Activated CD8-positive, alpha-beta T cell treated with anti-CD3 and anti-CD28 coated beads for 36 hours (primary cell): Measurements from ENCODE around the gene LGALS7B. TPM values are rescaled to one million over a fixed set of nuclear protein-coding genes. Genes with fewer than 3 reads are reported as not detected.
"Not testable (repeated sequence)": the region's sequence is repeated elsewhere in the genome, so short reads cannot be mapped to it uniquely, and the experiment has no call there.

Source experiments
- ATAC-seq: fragments of 200-7000 bp; cut with Tn5 transposase; one replicate; pipeline ENCODE4 v1.10.0; 2021; ENCODE audit warnings: mild to moderate bottlenecking, moderate library complexity
- CTCF ChIA-PET: fragments of 350-600 bp; sonication (Branson Sonifier 250); formaldehyde crosslinking; loops from one replicate; lab custom pipeline; 2021; ENCODE audit warnings: antibody characterized with exemption; lab: Charles Lee
- POLR2A ChIA-PET: fragments of 350-600 bp; sonication (Branson Sonifier 250); formaldehyde crosslinking; loops from one replicate; lab custom pipeline; 2021; ENCODE audit warnings: antibody characterized with exemption; lab: Charles Lee
- DNase-seq: peaks from one replicate; pipeline ENCODE4 v3.0.0-alpha.2; 2020
- H3K27ac Mint-ChIP-seq: one replicate; pipeline ENCODE4 v1.8.0; 2021; ENCODE audit warnings: mild to moderate bottlenecking, mixed read lengths
- H3K27me3 Mint-ChIP-seq: one replicate; pipeline ENCODE4 v1.8.0; 2021; ENCODE audit warnings: mixed read lengths
- H3K36me3 Mint-ChIP-seq: one replicate; pipeline ENCODE4 v1.8.0; 2021; ENCODE audit warnings: low read depth, mixed read lengths
- H3K4me1 Mint-ChIP-seq: one replicate; pipeline ENCODE4 v1.8.0; 2021; ENCODE audit warnings: low read depth, mixed read lengths
- H3K4me3 Mint-ChIP-seq: one replicate; pipeline ENCODE4 v1.8.0; 2021; ENCODE audit warnings: mild to moderate bottlenecking, moderate library complexity, mixed read lengths
- H3K9me3 Mint-ChIP-seq: one replicate; pipeline ENCODE4 v1.8.0; 2021; ENCODE audit warnings: mixed read lengths
- CTCF ChIP-seq: fragments of 200-600 bp; IDR thresholded peaks from one replicate; pipeline ENCODE4 v1.8.0; 2022; ENCODE audit warnings: antibody characterized with exemption, mild to moderate bottlenecking
- intact Hi-C: fragments of 100-400 bp; cut with micrococcal nuclease; formaldehyde crosslinking; loops from one replicate; pipeline ENCODE4 v1.10.0; 2022
- total RNA-seq, 2 experiments: library from RNA; stranded (reverse); gene quantifications; one replicate each; pipeline ENCODE4 v1.2.3, GENCODE V29; 2021

Gene LGALS7B
- total RNA-seq, 2 experiments from 2014 or later, result not detected

DNA sequence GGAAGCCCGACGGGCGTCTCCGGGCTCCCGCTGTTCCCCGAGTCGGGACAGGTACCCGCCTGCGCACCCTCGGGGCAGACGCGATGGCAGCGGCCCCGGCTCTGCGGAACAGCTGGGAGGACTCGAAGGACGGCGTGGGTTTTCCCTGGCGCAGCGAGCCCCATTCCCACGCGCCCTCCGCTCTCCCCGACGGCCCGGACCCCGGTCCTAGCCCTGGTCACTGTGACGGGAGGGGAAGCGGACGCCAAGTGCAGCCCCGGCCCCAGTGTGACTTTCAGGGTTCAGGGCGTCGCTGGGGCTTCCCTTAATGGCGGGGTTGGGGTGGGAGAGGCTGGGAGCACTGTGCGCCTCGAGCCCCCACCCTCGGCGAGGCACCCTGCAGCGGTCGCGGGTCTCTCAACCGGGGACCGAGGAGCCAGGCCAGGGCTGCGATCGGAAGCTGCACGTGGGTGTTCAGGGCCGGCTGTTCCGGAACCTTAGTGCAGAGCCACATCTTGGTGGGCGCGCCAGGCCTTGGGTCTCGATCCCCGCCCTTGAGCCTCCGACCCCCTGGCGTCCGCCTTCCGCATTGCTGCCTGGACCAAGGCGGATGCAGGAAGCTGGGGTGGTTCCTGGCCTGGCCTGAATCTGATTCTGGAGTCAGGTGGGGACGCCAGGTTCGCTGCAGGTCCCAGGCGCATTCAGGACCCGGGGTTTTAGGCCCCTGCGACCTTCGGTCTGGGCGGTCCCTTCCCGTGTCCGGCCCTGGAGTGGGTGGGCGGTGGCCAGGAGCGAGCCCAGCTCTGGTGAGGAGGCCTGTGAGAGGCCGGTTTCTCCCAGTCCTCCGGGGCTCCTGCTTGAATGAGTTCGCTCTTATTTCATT is 3.5 kb downstream of the LGALS7B start:
- Mint-ChIP-seq H3K4me1 (peaks cover 5% of the 10 kb centered on the region), H3K36me3 (no peaks in the 10 kb centered on the region), H3K27ac (no peak overlapping the region), H3K27me3 (peaks cover 2% of the 10 kb centered on the region), H3K4me3 (peak overlapping the region; percentile 33), H3K9me3 (no peaks in the 10 kb centered on the region)
- intact Hi-C loops, result no loop called here
- peak; percentile 57 for TF ChIP-seq CTCF
- POLR2A ChIA-PET, result interaction anchor here (1.0 kb wide), 1 partner anchor 52 kb away, joined by 4 read pairs; no protein-coding TSS in a partner anchor
- CTCF ChIA-PET, result interaction anchor here (1.0 kb wide), 1 partner anchor 9 kb away, joined by 3 read pairs; no protein-coding TSS in a partner anchor
- DNase-seq, result peak; percentile 68
- ATAC-seq, result peak; percentile 55

DNA sequence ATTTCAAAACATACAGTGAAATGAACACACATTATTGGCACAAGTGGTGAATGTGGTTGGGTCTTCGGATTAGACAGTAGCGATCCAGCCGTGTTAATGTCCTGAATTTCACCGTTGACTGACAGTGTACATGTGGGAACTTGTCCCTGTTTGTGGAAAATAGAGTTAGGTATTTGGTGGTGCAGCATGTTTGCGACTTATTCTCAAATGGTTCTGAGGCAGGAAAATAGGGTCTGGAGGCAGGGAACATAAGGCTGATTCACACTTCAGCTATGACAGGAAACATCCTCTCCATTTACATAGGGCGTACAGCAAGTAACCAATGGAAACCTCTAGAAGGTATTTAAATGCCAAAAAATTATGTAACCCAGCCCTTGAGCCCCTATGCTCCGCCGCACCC is 4.2 kb downstream of the LGALS7B start:
- POLR2A ChIA-PET, result interaction anchor here (1.0 kb wide), 1 partner anchor 52 kb away, joined by 4 read pairs; no protein-coding TSS in a partner anchor
- Mint-ChIP-seq H3K4me1 (peaks cover 5% of the 10 kb centered on the region), H3K9me3 (no peaks in the 10 kb centered on the region), H3K27ac (no peak overlapping the region), H3K27me3 (peaks cover 2% of the 10 kb centered on the region), H3K4me3 (peak overlapping the region; percentile 30), H3K36me3 (no peaks in the 10 kb centered on the region)
- intact Hi-C loops, result no loop called here
- no peak for TF ChIP-seq CTCF
- DNase-seq (no peak), ATAC-seq (no peak)
- CTCF ChIA-PET, result interaction anchor here (1.0 kb wide), 1 partner anchor 8 kb away, joined by 3 read pairs; no protein-coding TSS in a partner anchor

GRCh38 chr19:38793671-38794070 is 4.7 kb downstream of the LGALS7B start:
- Mint-ChIP-seq H3K4me3 (no peak overlapping the region), H3K27ac (no peak overlapping the region), H3K27me3 (peaks cover 2% of the 10 kb centered on the region), H3K4me1 (peaks cover 5% of the 10 kb centered on the region), H3K9me3 (no peaks in the 10 kb centered on the region), H3K36me3 (no peaks in the 10 kb centered on the region)
- POLR2A ChIA-PET, result no interaction called here
- intact Hi-C loops, result no loop called here
- ATAC-seq (no peak), DNase-seq (no peak)
- TF ChIP-seq CTCF, result no peak
- CTCF ChIA-PET, result interaction anchor here (0.6 to 1.5 kb wide), 2 partner anchors 24 to 94 kb away, joined by 3 to 4 read pairs; no protein-coding TSS in a partner anchor

DNA sequence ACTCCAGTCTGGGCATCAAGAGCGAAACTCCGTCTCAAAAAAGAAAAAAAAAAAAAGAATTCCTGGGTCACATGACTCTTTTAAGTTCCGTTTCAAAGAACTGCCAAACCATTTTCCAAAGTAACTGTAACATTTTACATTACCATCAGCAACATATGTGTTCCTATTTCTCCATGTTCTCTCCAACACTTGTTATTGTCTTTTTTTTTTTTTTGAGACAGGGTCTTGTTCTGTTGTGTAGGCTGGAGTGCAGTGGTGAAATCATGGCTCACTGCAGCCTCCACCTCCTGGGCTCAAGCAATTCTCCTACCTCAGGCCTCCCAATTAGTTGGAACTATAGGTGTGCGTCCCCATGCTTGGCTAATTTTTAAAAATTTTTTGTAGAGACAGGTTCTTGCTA is 6.5 kb downstream of the LGALS7B start:
- ATAC-seq, result no peak
- TF ChIP-seq CTCF, result no peak
- ChIA-PET CTCF (no interaction called here), POLR2A (no interaction called here)
- peaks cover 2% of the 10 kb centered on the region for H3K27me3 Mint-ChIP-seq
- intact Hi-C loops, result no loop called here
- no peak for DNase-seq
- no peak overlapping the region for H3K4me3 Mint-ChIP-seq
- H3K36me3 Mint-ChIP-seq, result no peaks in the 10 kb centered on the region
- H3K4me1 Mint-ChIP-seq, result peaks cover 7% of the 10 kb centered on the region
- no peak overlapping the region for H3K27ac Mint-ChIP-seq
- H3K9me3 Mint-ChIP-seq, result no peaks in the 10 kb centered on the region

DNA sequence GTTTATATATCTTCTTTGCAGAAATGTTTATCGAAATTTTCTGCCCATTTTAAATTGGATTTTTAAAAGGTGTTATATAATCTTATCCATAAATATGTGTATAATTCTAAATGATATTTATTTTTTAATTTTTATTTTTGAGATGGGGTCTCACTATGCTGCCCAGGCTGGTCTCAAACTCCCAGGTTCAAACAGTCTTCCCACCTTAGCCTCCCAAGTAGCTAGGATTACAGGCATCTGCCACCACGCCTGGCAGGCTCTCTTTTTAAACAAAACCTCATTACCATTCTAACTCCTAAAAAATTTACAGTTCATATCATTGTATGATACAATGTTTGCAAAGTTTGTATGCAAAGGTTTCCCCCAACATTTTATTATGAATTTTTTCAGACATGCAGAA is 7.2 kb downstream of the LGALS7B start:
- ATAC-seq (no peak), DNase-seq (no peak)
- no peak overlapping the region for H3K27ac Mint-ChIP-seq
- no peaks in the 10 kb centered on the region for H3K9me3 Mint-ChIP-seq
- no peak for TF ChIP-seq CTCF
- POLR2A ChIA-PET, result no interaction called here
- CTCF ChIA-PET, result no interaction called here
- intact Hi-C loops, result no loop called here
- peaks cover 2% of the 10 kb centered on the region for H3K27me3 Mint-ChIP-seq
- peaks cover 7% of the 10 kb centered on the region for H3K4me1 Mint-ChIP-seq
- no peak overlapping the region for H3K4me3 Mint-ChIP-seq
- H3K36me3 Mint-ChIP-seq, result no peaks in the 10 kb centered on the region

DNA sequence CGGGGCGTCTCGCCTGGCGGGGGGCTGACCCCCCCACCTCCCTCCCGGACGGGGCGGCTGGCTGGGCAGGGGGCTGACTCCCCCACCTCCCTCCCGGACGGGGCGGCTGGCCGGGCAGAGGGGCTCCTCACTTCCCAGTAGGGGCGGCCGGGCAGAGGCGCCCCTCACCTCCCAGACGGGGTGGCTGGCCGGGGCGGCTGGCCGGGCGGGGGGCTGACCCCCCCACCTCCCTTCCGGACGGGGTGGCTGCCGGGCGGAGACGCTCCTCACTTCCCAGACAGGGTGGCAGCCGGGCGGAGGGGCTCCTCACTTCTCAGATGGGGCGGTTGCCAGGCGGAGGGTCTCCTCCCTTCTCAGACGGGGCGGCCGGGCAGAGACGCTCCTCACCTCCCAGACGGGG is 8.8 kb downstream of the LGALS7B start:
- H3K9me3 Mint-ChIP-seq, ATAC-seq, H3K27me3 Mint-ChIP-seq, H3K4me1 Mint-ChIP-seq, H3K36me3 Mint-ChIP-seq, CTCF ChIA-PET, POLR2A ChIA-PET, DNase-seq, H3K4me3 Mint-ChIP-seq, intact Hi-C loops, H3K27ac Mint-ChIP-seq: not testable (repeated sequence)
